ENCODE measurements around the gene NCKAP1. TPM values are rescaled to one million over a fixed set of nuclear protein-coding genes. Genes with fewer than 3 reads are reported as not detected.

NCKAP1 gene
- total RNA-seq, 1 experiment from 2014 or later = 173 TPM

GRCh38 chr2:182921234-182921633 lies 117.0 kb downstream of the NCKAP1 start (continued):
- no peak for TF ChIP-seq HMGXB4 (CRISPR knock-in tag; IDR thresholded peaks at IDR 0.05)
- no peak for TF ChIP-seq FOXP1 (CRISPR knock-in tag; IDR thresholded peaks at IDR 0.05; ENCODE audit: borderline replicate concordance)

GRCh38 chr2:182920631-182921056 lies 117.6 kb downstream of the NCKAP1 start:
- CTCF ChIA-PET = no interaction called here
- H3K27me3 Mint-ChIP-seq (ENCODE audit: low read depth) = no peaks in the 10 kb centered on the region
- peak overlapping the region; percentile 43 for H3K27ac Mint-ChIP-seq
- no peaks in the 10 kb centered on the region for H3K9me3 Mint-ChIP-seq
- DNase-seq (ENCODE audit: low spot score) (no peak), ATAC-seq (no peak)
- TF ChIP-seq ZNF232 (CRISPR knock-in tag; IDR thresholded peaks at IDR 0.05) = no peak
- TF ChIP-seq ZSCAN18 (CRISPR knock-in tag; IDR thresholded peaks at IDR 0.05) = no peak
- TF ChIP-seq CREM (CRISPR knock-in tag; IDR thresholded peaks at IDR 0.05) = no peak
- no peak for TF ChIP-seq FOXJ3 (CRISPR knock-in tag; IDR thresholded peaks at IDR 0.05; ENCODE audit: borderline replicate concordance)
- no peak for TF ChIP-seq FOXK1 (CRISPR knock-in tag; IDR thresholded peaks at IDR 0.05)
- no peak for TF ChIP-seq USF1 (CRISPR knock-in tag; IDR thresholded peaks at IDR 0.05)
- no peak for TF ChIP-seq MXD4 (CRISPR knock-in tag; IDR thresholded peaks at IDR 0.05; ENCODE audit: borderline replicate concordance)
- no peak for TF ChIP-seq ZNF671 (CRISPR knock-in tag; IDR thresholded peaks at IDR 0.05)
- no peak for TF ChIP-seq ZNF317 (CRISPR knock-in tag; IDR thresholded peaks at IDR 0.05; ENCODE audit: borderline replicate concordance, low read depth)
- TF ChIP-seq ETV6 (CRISPR knock-in tag; IDR thresholded peaks at IDR 0.05) = no peak
- TF ChIP-seq E2F5 (CRISPR knock-in tag; IDR thresholded peaks at IDR 0.05) = no peak
- no peak for TF ChIP-seq PREB (CRISPR knock-in tag; IDR thresholded peaks at IDR 0.05; ENCODE audit: borderline replicate concordance)
- no peak for TF ChIP-seq ARID4B (CRISPR knock-in tag; IDR thresholded peaks at IDR 0.05; ENCODE audit: borderline replicate concordance)
- TF ChIP-seq NFE2L1 (CRISPR knock-in tag; IDR thresholded peaks at IDR 0.05) = no peak
- no peak for TF ChIP-seq KAT7 (CRISPR knock-in tag; IDR thresholded peaks at IDR 0.05; ENCODE audit: borderline replicate concordance)
- no peak for TF ChIP-seq GABPB1 (CRISPR knock-in tag; IDR thresholded peaks at IDR 0.05)
- TF ChIP-seq ZBTB21 (CRISPR knock-in tag; IDR thresholded peaks at IDR 0.05; ENCODE audit: borderline replicate concordance) = no peak
- TF ChIP-seq NFATC4 (CRISPR knock-in tag; IDR thresholded peaks at IDR 0.05) = no peak
- no peak for TF ChIP-seq TP53 (CRISPR knock-in tag; IDR thresholded peaks at IDR 0.05)
- peaks cover 38% of the 10 kb centered on the region for H3K36me3 Mint-ChIP-seq
- POLR2A ChIA-PET = no interaction called here
- peaks cover 20% of the 10 kb centered on the region for H3K4me1 Mint-ChIP-seq
- H3K4me3 Mint-ChIP-seq = no peak overlapping the region

Measured in WTC11 (cell line).